ENCODE data around the gene ZFPL1. TPM values are rescaled to one million over a fixed set of nuclear protein-coding genes. Genes with fewer than 3 reads are reported as not detected.

ZFPL1 gene
- total and polyA plus RNA-seq, 2 donors (not counting 3 experiments of a cell fraction or from before 2014, with no cell fraction given): 37.6 to 139 TPM

- Histone ChIP-seq H3K9me1 (replicated peaks; ENCODE audit: control insufficient read depth, extremely low read depth, insufficient read depth, low read length) (no peaks in the 10 kb centered on the region), H4K20me1 (replicated peaks; ENCODE audit: control insufficient read depth, extremely low read depth, insufficient read depth, low read length) (no peaks in the 10 kb centered on the region), H3K4me3 (replicated peaks in 1 of 3; ENCODE audit: insufficient read depth in 1 of 3, low read depth in 1 of 3, low read length in 3 of 3) (no peak overlapping the region), H3K27me3 (ENCODE audit: control insufficient read depth in 2 of 2, insufficient read depth in 2 of 2, low read length in 2 of 2) (no peaks in the 10 kb centered on the region), H3K36me3 (ENCODE audit: control insufficient read depth in 2 of 2, extremely low read depth in 1 of 2, insufficient read depth in 2 of 2, low read length in 2 of 2) (peaks cover 4 to 19% of the 10 kb centered on the region in 2 experiments), H3K9ac (replicated peaks; ENCODE audit: extremely low read depth, insufficient read depth, low read length) (no peak overlapping the region), H3K4me1 (ENCODE audit: control insufficient read depth, extremely low read depth, insufficient read depth, low read length) (peaks cover 4% of the 10 kb centered on the region), H2AFZ (ENCODE audit: low read depth, low read length) (no peak overlapping the region), H3K27ac (ENCODE audit: insufficient read depth, low read depth, low read length) (no peak overlapping the region), H3K79me2 (ENCODE audit: control insufficient read depth, insufficient read depth, low read length) (no peaks in the 10 kb centered on the region), H3K4me2 (ENCODE audit: insufficient read depth, low read length) (no peak overlapping the region), H3K9me3 (replicated peaks; ENCODE audit: control insufficient read depth, insufficient read depth, low read length) (no peaks in the 10 kb centered on the region)
- FAIRE-seq (no peak), DNase-seq (ENCODE audit: low read depth, low spot score) (no peak)
- TF ChIP-seq FOS (IDR thresholded peaks at IDR 0.05; ENCODE audit: borderline replicate concordance, insufficient read depth, low read length) (no peak), EZH2 (IDR thresholded peaks at IDR 0.05; ENCODE audit: borderline replicate concordance, low read depth, low read length, severe bottlenecking) (no peak), POLR2AphosphoS5 (IDR thresholded peaks at IDR 0.05; ENCODE audit: insufficient read depth, low read depth, low read length) (no peak), GATA2 (IDR thresholded peaks at IDR 0.05; ENCODE audit: insufficient read depth, insufficient read length, low read depth, low read length) (no peak), POLR2A (IDR thresholded peaks at IDR 0.05; ENCODE audit: low read depth, low read length) (no peak), CTCF (IDR thresholded peaks at IDR 0.05; ENCODE audit: extremely low read depth in 1 of 2, insufficient read depth in 1 of 2, low read depth in 1 of 2, low read length in 2 of 2) (no peak), MAX (IDR thresholded peaks at IDR 0.05; ENCODE audit: insufficient read depth, insufficient read length) (no peak), MYC (IDR thresholded peaks at IDR 0.05; ENCODE audit: low read depth, low read length) (no peak), JUN (IDR thresholded peaks at IDR 0.05; ENCODE audit: borderline replicate concordance, insufficient read depth, insufficient read length, low read depth) (no peak)
- dilution Hi-C loops (cut with MboI; ENCODE audit: extremely low pct_ligation_motif_present, low sequenced_read_pairs): no loop called here
- POLR2A ChIA-PET: no interaction called here
- CTCF ChIA-PET: interaction anchor here (1.2 to 1.9 kb wide), 2 partner anchors 9 to 23 kb away, joined by 5 to 7 read pairs; partner anchors contain the start of gene ARL2
- no TSS peak for BruUV-seq (replicated peaks)
- intact Hi-C loops (cut with micrococcal nuclease): no loop called here
Measured at GRCh38 chr11:65036931-65037330, 47.1 kb upstream of the ZFPL1 start.

Measured in endothelial cell of umbilical vein (primary cell).